ENCODE measurements around the gene ERF.

ERF gene

GRCh38 chr19:42246922-42247639, 7.8 kb downstream of the ERF start:
- TF ChIP-seq ZFX (IDR thresholded peaks at IDR 0.05) (no peak), CTCF (conservative IDR thresholded peaks at IDR 0.05) (no peak)
- no peak overlapping the region for H3K27ac ChIP-seq

GRCh38 chr19:42246143-42246921, 8.6 kb downstream of the ERF start:
- H3K27ac ChIP-seq = no peak overlapping the region
- no peak for TF ChIP-seq ZFX (IDR thresholded peaks at IDR 0.05)
- no peak; the same call in 1 of the 2 replicates for TF ChIP-seq CTCF (conservative IDR thresholded peaks at IDR 0.05)

DNA sequence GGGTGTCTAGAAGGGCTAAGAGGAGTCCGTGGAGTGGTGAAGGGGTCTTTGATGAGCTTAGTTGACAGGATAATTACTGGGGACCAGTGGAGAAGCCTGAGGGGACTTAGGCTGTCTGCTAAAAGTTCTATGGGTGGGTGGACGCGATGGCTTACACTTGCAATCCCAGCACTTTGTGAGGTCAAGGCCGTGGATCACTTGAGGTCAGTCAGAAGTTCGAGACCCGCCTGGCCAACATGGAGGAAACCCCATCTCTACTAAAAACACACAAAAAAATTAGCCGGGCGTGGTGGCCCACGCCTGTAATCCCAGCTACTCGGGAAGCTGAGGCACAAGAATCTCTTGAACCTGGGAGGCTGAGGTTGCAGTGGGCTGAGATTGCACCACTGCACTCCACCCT, 9.7 kb downstream of the ERF start:
- H3K27ac ChIP-seq = no peak overlapping the region; the same call in 1 of the 2 replicates
- TF ChIP-seq ZFX (IDR thresholded peaks at IDR 0.05) (no peak), CTCF (conservative IDR thresholded peaks at IDR 0.05) (no peak)

- H3K27ac ChIP-seq = peak overlapping the region; percentile 92
- TF ChIP-seq ZFX (IDR thresholded peaks at IDR 0.05) (no peak), CTCF (conservative IDR thresholded peaks at IDR 0.05) (peak; percentile 73)
Measured at GRCh38 chr19:42244347-42245220, 10.3 kb downstream of the ERF start.

- peak within 1 kb of the TSS; percentile 92 for H3K27ac ChIP-seq
- TF ChIP-seq CTCF (conservative IDR thresholded peaks at IDR 0.05) = no peak
- TF ChIP-seq ZFX (IDR thresholded peaks at IDR 0.05) = peak; percentile 79; the same call in 1 of the 2 replicates
Measured at GRCh38 chr19:42242512-42243409, 12.2 kb downstream of the ERF start, which contains the start of gene GSK3A. TSS of gene GSK3A (minus strand) at chr19:42242602. CDS start at chr19:42242465, 137 bp downstream.

DNA sequence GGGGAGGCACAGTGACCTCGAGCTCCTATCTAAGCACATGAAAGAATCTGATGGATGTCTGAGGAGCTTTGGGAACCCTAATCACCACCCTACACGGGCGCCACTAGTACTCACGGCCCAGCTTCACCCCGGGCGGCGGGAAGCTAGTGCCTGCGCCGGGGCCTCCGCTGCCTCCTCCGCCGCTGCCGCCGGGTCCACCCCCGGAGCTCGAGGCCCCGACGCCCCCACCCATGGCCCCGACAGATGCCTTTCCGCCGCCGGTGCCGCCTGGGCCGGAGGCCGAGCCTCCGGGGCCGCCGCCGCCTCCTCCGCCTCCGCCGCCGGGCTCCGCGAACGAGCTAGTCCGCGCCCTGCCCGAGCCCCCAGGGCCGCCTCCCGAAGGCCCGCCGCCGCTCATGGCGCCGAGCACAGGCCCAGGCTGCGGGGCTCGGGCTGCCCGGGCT, 12.8 kb downstream of the ERF start:
- no peak for TF ChIP-seq CTCF (conservative IDR thresholded peaks at IDR 0.05)
- TF ChIP-seq ZFX (IDR thresholded peaks at IDR 0.05) = peak; percentile 98; the same call in 1 of the 2 replicates
- H3K27ac ChIP-seq = peak overlapping the region; percentile 92
